Endothelial cell (in vitro differentiated cells): ENCODE measurements around the gene EEF1AKMT4. TPM values are rescaled to one million over a fixed set of nuclear protein-coding genes. Genes with fewer than 3 reads are reported as not detected.
A peak's percentile ranks its signal among the peaks of the same experiment; 100 is the strongest.

ENCODE experiments used
- DNase-seq: peaks from one replicate; pipeline ENCODE4 v3.0.0; 2021; ENCODE audit warnings: low spot score
- H3K27ac Mint-ChIP-seq: one replicate; pipeline ENCODE4 v1.8.0; 2021; ENCODE audit warnings: mixed read lengths, inconsistent platforms; ENCODE audit not compliant: unreplicated experiment
- H3K27me3 Mint-ChIP-seq: one replicate; pipeline ENCODE4 v1.8.0; 2021; ENCODE audit warnings: mild to moderate bottlenecking, moderate library complexity, mixed read lengths, inconsistent platforms; ENCODE audit not compliant: unreplicated experiment
- H3K36me3 Mint-ChIP-seq: one replicate; pipeline ENCODE4 v1.8.0; 2021; ENCODE audit warnings: mild to moderate bottlenecking, low read depth, mixed read lengths, inconsistent platforms; ENCODE audit not compliant: unreplicated experiment
- H3K4me1 Mint-ChIP-seq: one replicate; pipeline ENCODE4 v1.8.0; 2021; ENCODE audit warnings: mild to moderate bottlenecking, mixed read lengths, inconsistent platforms; ENCODE audit not compliant: unreplicated experiment
- H3K4me3 Mint-ChIP-seq: one replicate; pipeline ENCODE4 v1.8.0; 2021; ENCODE audit warnings: mild to moderate bottlenecking, mixed read lengths, inconsistent platforms; ENCODE audit not compliant: unreplicated experiment
- H3K9me3 Mint-ChIP-seq: one replicate; pipeline ENCODE4 v1.8.0; 2021; ENCODE audit warnings: mixed read lengths, inconsistent platforms; ENCODE audit not compliant: unreplicated experiment
- total RNA-seq: library from RNA; stranded (reverse); fragmentation: NEBNext Ultra II Directional; extraction: Animal tissue kit (Norgen Biotek cat#: 25700); gene quantifications from one replicate; pipeline ENCODE4 v1.2.1, GENCODE V29; 2021; ENCODE audit not compliant: unreplicated experiment
- TF ChIP-seq, protein P1 (sequence below): fragments of 200-600 bp; sonication (generic); IDR thresholded peaks from one replicate; pipeline ENCODE4 v1.5.0; 2021; ENCODE audit warnings: antibody characterized with exemption; ENCODE audit not compliant: unreplicated experiment

The EEF1AKMT4 gene
- total RNA-seq, 1 donor from 2014 or later, result 5.7 TPM

DNA sequence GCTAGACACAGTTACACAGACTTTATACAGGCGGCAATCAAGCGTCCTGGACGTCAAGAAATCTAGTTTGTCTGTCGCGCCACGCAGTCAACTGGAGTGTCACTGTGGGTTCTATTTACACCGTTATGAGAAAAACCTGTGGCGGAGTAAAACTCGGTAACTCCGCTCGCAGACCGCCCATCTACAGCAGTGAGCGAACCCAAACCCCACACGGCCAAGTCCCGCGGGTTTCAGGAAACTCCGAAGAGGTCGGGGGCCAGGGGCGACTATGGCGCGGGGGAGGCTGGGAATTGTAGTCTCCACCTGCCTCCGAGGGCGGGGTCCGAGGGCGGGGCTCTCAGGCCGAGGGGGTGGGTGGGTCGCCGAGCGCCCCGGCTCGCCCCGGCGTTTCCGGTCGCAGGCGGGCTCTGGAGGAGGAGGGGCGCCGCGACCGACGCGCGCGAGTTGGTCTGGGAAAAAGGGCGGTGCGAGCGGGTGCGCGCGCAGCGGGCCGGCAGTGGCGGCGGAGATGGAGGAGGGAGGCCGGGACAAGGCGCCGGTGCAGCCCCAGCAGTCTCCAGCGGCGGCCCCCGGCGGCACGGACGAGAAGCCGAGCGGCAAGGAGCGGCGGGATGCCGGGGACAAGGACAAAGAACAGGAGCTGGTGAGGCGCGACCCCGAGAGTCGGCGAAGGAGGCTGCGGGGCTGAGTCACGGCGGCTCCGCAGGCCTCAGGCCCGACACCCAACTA is 49.5 kb downstream of the EEF1AKMT4 start, which contains the start of gene PSMD2:
PSMD2 (plus strand) TSS at position 483 of the 729 bp plus-strand sequence; CDS start at position 509, 26 bp downstream.
- peaks cover 3% of the 10 kb centered on the region for H3K27me3 Mint-ChIP-seq
- H3K4me1 Mint-ChIP-seq, result peaks cover 14% of the 10 kb centered on the region
- H3K27ac Mint-ChIP-seq, result peak within 1 kb of the TSS; percentile 92
- peaks cover 24% of the 10 kb centered on the region for H3K36me3 Mint-ChIP-seq
- DNase-seq, result peak; percentile 99
- H3K9me3 Mint-ChIP-seq, result no peaks in the 10 kb centered on the region
- TF ChIP-seq, protein P1, sequence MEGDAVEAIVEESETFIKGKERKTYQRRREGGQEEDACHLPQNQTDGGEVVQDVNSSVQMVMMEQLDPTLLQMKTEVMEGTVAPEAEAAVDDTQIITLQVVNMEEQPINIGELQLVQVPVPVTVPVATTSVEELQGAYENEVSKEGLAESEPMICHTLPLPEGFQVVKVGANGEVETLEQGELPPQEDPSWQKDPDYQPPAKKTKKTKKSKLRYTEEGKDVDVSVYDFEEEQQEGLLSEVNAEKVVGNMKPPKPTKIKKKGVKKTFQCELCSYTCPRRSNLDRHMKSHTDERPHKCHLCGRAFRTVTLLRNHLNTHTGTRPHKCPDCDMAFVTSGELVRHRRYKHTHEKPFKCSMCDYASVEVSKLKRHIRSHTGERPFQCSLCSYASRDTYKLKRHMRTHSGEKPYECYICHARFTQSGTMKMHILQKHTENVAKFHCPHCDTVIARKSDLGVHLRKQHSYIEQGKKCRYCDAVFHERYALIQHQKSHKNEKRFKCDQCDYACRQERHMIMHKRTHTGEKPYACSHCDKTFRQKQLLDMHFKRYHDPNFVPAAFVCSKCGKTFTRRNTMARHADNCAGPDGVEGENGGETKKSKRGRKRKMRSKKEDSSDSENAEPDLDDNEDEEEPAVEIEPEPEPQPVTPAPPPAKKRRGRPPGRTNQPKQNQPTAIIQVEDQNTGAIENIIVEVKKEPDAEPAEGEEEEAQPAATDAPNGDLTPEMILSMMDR, result no peak
- H3K4me3 Mint-ChIP-seq, result peak within 1 kb of the TSS; percentile 99

DNA sequence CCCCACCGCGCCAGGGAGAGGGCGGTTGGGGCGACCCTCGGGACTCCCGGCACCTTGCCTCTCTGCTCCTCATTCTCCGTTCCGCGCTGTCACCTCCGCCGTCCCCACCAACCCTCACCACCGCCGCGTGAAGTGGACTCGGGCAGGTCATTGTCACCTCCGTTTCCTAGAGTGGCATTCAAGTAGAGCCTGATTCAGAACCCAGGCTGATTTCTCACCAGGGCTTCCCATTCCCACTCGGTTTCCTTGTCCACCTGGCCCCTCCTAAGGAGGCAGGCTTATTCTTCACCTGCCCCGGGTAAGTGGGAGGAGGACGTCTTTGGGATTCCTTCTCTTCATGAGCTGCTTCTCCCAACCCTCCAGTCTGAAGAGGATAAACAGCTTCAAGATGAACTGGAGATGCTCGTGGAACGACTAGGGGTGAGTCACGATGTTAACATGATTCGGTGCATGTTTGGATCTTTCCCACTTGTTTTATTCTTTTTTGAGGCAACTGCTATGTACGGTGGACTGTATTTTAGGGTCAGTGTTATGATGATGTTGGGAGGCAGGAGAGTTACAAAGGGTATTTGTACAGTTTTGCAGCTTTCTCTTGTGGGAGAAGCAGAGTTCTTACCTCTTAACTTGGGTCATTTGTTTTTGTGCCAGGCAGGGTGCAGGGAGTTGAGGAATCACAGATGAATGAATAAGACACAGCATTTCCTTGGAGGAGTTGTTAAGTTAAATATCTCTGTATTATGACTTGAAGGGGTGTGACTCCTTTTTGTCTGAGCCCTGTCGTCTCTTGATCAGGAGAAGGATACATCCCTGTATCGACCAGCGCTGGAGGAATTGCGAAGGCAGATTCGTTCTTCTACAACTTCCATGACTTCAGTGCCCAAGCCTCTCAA is 50.3 kb downstream of the EEF1AKMT4 start:
- Mint-ChIP-seq H3K9me3 (no peaks in the 10 kb centered on the region), H3K4me1 (peaks cover 14% of the 10 kb centered on the region), H3K4me3 (peak overlapping the region; percentile 99), H3K36me3 (peaks cover 32% of the 10 kb centered on the region), H3K27ac (peak overlapping the region; percentile 92), H3K27me3 (peaks cover 6% of the 10 kb centered on the region)
- no peak for DNase-seq
- TF ChIP-seq, protein P1, result no peak

DNA sequence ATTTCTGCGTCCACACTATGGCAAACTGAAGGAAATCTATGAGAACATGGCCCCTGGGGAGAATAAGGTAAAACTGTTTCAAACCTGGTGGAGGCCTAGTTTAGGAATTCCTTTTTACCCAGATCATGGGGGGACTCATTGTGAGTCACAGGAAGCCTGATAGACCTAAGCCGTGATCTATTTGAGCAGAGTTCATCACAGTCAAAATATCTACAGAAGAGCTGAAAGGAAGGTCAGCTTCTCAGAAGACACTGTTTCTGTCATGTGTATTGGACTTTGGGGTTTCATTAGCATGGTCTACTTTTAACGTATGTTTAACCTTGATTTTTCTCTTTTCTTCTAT is 50.9 kb downstream of the EEF1AKMT4 start:
- no peaks in the 10 kb centered on the region for H3K9me3 Mint-ChIP-seq
- peaks cover 6% of the 10 kb centered on the region for H3K27me3 Mint-ChIP-seq
- no peak for DNase-seq
- peak overlapping the region; percentile 99 for H3K4me3 Mint-ChIP-seq
- H3K4me1 Mint-ChIP-seq, result peaks cover 14% of the 10 kb centered on the region
- H3K27ac Mint-ChIP-seq, result peak overlapping the region; percentile 92
- peaks cover 35% of the 10 kb centered on the region for H3K36me3 Mint-ChIP-seq
- TF ChIP-seq, protein P1, result no peak

DNA sequence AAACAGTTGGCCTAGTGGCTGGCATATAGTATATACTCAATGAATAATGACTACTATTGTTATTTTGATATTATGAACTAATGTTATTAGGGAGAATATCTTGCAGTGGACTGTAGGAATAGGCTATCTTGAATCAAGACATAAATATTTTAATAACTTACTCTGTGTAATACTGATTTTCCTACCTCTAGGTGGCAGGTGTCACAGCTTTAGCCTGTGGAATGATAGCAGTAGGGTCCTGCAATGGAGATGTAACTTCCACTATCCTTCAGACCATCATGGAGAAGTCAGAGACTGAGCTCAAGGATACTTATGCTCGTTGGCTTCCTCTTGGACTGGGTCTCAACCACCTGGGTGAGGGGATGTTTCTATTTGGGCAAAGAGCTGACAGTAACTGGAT is 56.1 kb downstream of the EEF1AKMT4 start:
- TF ChIP-seq, protein P1, result no peak
- Mint-ChIP-seq H3K4me1 (peaks cover 15% of the 10 kb centered on the region), H3K27ac (no peak overlapping the region), H3K36me3 (peaks cover 74% of the 10 kb centered on the region), H3K9me3 (no peaks in the 10 kb centered on the region), H3K4me3 (no peak overlapping the region), H3K27me3 (peaks cover 6% of the 10 kb centered on the region)
- DNase-seq, result no peak
